ENCODE results near the gene ZNF292.
"Not testable (repeated sequence)": the region's sequence is repeated elsewhere in the genome, so short reads cannot be mapped to it uniquely, and the experiment has no call there.

The ZNF292 gene

DNA sequence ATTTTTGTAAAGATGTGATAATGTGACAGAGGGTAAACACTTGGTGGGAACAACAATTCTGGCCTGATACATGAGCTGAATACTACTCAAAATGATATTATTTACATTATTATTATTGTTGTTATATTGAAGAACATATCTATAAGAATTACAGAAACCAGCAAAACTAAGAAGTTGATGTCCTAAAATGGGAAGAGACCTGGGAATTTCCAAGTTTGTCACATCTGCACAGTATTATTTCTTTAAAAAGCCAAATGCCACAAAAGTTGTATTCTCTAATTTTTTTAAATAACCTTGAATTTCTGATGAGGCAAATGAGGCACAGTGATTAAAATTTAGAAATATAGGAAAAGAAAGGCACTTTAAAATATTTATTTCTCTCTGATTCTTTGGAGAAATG is 5.0 kb upstream of the ZNF292 start:
- H3K4me3 ChIP-seq (ENCODE audit: low read length) = no peak overlapping the region
- no peak for DNase-seq (ENCODE audit: low read depth)
- no peak for TF ChIP-seq CTCF (conservative IDR thresholded peaks at IDR 0.05; ENCODE audit: low read length)

DNA sequence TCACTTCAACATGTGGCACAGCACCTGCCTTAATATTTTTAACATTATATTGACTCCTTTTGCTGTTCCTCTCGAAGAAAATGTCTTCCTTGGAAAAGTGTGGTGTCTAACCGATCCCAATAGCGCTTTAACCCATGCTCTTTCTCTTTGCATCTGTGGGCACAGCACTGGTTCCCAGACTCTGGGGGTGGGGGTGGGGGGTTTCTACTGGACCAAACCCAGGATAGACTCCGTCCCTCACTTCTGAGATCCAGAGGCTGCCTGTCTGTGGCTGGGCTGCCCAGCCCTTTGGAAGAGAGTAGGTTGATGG is 3.9 kb upstream of the ZNF292 start:
- DNase-seq (ENCODE audit: low read depth) = no peak
- H3K4me3 ChIP-seq (ENCODE audit: low read length) = peak overlapping the region; percentile 56
- no peak for TF ChIP-seq CTCF (conservative IDR thresholded peaks at IDR 0.05; ENCODE audit: low read length)

DNA sequence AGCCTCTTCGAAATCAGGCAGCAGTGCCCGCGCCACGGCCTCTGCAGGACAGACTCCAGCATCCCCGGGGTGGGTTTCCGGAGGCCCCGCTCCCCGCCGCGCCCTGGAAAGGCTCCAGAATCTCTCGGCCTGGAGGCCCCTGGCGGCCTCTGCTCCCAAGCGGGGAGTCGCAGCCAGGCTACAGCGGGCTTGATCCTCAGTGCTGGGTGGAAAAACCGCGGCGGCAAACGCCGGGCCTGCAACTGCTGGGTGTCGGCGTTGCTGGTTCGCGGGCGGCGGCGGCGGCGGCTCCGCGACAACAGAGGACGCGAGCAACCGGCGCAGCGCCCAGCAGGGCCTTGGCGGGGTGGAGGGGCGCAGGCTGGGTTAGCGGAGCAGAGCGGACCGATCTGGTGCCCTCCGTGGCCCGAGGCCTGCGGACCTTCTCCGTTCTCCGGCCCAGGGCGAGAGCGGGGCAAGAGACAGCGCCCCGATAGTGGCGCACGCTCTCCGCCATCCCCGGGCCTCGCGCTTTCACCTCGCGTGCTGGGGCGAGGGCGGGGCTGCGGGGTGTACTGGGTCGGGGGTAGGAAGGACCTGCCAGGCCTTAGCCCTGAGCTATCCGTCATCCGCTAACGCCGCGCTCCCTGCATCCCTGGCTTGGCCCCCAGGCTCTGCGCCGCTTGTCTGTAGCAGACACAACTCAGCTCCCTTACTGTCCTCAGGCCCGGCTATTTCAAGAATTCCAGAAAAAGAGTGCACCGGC is 3.4 kb upstream of the ZNF292 start:
- peak overlapping the region; percentile 56 for H3K4me3 ChIP-seq (ENCODE audit: low read length)
- no peak; the same call in 1 of the 2 replicates for TF ChIP-seq CTCF (conservative IDR thresholded peaks at IDR 0.05; ENCODE audit: low read length)
- DNase-seq (ENCODE audit: low read depth) = peak; percentile 53

DNA sequence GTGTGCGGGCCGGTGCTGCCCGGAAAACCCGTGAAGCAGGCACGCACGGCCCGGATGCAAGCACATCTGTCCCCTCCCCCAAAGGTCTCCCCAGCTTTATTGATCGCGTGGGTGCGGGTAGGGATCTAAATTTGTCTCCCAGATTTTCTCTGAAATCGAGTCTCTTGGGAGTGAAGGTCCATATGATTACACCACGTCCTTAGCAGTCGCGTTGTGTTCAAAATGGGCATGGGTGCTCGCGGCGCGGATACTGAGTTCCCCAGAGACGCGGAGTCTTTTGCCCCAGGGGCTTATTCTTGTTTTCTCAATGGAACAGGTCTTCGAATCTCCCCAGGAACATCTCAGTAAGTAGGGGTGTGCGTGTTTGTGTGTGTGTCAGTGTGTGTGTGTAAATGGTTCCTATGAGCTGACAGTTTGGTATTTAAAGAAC is 2.8 kb upstream of the ZNF292 start:
- DNase-seq (ENCODE audit: low read depth) = peak; percentile 25

DNA sequence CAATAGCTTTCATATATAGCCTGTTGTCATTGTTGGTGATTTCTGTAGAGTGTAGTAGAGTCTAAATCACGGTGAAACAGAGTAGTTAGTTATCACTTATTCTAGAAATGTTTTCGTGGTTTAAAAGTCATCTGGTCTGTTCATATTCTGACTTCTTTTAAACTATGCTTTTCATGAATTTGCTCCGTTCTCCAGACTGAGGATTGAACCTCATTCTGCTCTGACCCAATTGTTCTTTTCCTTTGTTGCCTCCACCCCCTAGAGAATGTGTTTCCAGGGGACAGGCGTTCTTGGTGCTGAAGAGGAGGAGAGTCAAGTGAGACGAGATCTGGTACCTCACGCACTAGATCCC is 748 bp upstream of the ZNF292 start:
- DNase-seq (ENCODE audit: low read depth) = peak; percentile 82
- H3K4me3 ChIP-seq (ENCODE audit: low read length) = peak overlapping the region; percentile 90
- TF ChIP-seq CTCF (conservative IDR thresholded peaks at IDR 0.05; ENCODE audit: low read length) = no peak

More for the DNA sequence above, 2.8 kb upstream of the ZNF292 start:
- TF ChIP-seq CTCF (conservative IDR thresholded peaks at IDR 0.05; ENCODE audit: low read length) = no peak
- H3K4me3 ChIP-seq (ENCODE audit: low read length) = peak overlapping the region; percentile 56

DNA sequence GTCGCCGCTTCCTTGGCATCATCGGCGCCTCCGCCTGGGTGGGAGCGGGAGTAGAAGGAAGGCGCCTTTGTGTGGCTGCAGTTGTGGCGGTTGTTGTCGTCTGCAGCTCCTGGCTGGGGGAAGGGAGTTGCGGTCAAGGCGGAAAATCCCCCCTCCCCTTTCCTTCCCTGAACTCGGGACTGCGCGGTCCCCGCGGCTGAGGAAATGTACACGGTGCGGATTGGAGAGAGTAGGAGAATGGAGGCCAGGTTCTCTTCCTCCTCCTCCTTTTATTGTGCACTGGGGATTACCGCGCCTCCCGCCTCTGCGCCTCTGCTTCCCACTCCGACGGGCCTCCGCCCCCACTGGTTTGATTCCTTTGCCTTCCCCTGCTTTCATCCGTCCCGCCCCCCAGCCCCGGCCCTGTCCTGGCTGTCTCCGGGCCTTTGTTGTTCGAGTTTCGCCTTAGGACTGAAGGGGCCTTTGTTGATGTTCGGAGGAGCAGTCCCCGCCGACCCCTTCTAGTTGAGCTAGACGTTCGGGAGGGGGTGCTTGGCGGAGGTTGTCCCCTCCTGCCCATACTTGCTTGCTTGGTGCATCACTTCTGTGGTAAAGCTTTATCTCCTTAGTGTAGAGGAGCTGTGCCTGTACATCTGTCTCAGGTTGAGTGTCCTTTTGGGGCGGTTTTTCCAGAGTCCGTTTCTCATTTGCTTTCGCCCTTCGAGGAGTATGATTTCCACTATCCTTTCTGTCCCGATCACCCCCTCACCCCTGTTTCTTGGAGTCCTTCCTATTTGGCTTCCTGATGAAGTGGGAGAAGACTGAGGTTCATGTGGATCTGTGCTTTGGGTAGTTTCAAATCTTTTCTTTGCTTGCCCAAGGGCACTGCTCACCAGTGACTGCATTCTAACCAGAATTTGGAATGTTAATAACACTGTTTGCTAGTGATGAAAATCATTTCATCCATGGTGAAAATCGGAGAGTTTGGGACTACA is 764 bp downstream of the ZNF292 start:
- TF ChIP-seq CTCF (conservative IDR thresholded peaks at IDR 0.05; ENCODE audit: low read length) = no peak
- peak overlapping the region; percentile 90 for H3K4me3 ChIP-seq (ENCODE audit: low read length)
- peak; percentile 40 for DNase-seq (ENCODE audit: low read depth)

DNA sequence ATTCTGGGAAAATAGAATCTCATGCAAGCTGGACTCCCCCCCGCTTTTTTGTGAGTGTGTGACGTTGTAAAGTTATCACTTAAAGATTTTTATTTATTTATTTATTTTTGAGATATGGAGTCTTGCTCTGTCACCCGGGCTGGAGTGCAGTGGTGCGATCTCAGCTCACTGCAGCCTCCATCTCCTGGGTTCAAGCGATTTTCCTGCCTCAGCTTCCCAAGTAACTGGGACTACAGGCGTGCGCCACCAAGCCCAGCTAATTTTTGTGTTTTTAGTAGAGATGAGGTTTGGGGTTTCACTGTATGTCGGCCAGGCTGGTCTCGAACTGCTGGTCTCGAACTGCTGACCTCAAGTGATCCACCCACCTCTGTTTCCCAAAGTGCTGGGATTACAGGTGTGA is 2.2 kb downstream of the ZNF292 start:
- not testable (repeated sequence) for H3K4me3 ChIP-seq (ENCODE audit: low read length); DNase-seq (ENCODE audit: low read depth)

All from AG10803 (cell line).